HG03575 (cell line): ENCODE data around the gene PIGW.
"Not testable (repeated sequence)": the region's sequence is repeated elsewhere in the genome, so short reads cannot be mapped to it uniquely, and the experiment has no call there.

Source experiments
- ATAC-seq: cut with Tn5 transposase; IDR thresholded peaks from one replicate; pipeline ENCODE4 v1.9.1; 2021; ENCODE audit not compliant: unreplicated experiment, insufficient number of reproducible peaks, low FRiP score; ENCODE audit errors: extremely low read depth

The PIGW gene

GRCh38 chr17:36506249-36506826 is 28.4 kb upstream of the PIGW start:
- ATAC-seq: no peak

- ATAC-seq: no peak
Measured at GRCh38 chr17:36506831-36507230, 28.0 kb upstream of the PIGW start.

- ATAC-seq: no peak
Measured at GRCh38 chr17:36507266-36507665, 27.5 kb upstream of the PIGW start.

GRCh38 chr17:36508439-36508838 is 26.3 kb upstream of the PIGW start:
- ATAC-seq: not testable (repeated sequence)

GRCh38 chr17:36509272-36509985 is 25.4 kb upstream of the PIGW start:
- no peak for ATAC-seq

GRCh38 chr17:36510636-36511035 is 24.2 kb upstream of the PIGW start:
- ATAC-seq: no peak

- ATAC-seq: no peak
Measured at GRCh38 chr17:36511216-36511615, 23.6 kb upstream of the PIGW start.

GRCh38 chr17:36512641-36513040 is 22.1 kb upstream of the PIGW start:
- ATAC-seq: no peak

GRCh38 chr17:36514856-36515255 is 19.9 kb upstream of the PIGW start:
- ATAC-seq: no peak

- no peak for ATAC-seq
Measured at GRCh38 chr17:36515837-36516236, 18.9 kb upstream of the PIGW start.

GRCh38 chr17:36523113-36523512 is 11.7 kb upstream of the PIGW start:
- no peak for ATAC-seq

- ATAC-seq: no peak
Measured at GRCh38 chr17:36524428-36524876, 10.3 kb upstream of the PIGW start.

- ATAC-seq: no peak
Measured at GRCh38 chr17:36525113-36525512, 9.7 kb upstream of the PIGW start.

- no peak for ATAC-seq
Measured at GRCh38 chr17:36525888-36526287, 8.9 kb upstream of the PIGW start.

GRCh38 chr17:36527621-36528250 is 7.1 kb upstream of the PIGW start:
- ATAC-seq: no peak

- ATAC-seq: no peak
Measured at GRCh38 chr17:36529121-36529520, 5.7 kb upstream of the PIGW start.

GRCh38 chr17:36532435-36532975 is 2.3 kb upstream of the PIGW start:
- ATAC-seq: no peak

- ATAC-seq: no peak
Measured at GRCh38 chr17:36533935-36534839, 600 bp upstream of the PIGW start.

GRCh38 chr17:36535669-36536081 is 888 bp downstream of the PIGW start:
- no peak for ATAC-seq
